ENCODE measurements around the gene PPP1R10. TPM values are rescaled to one million over a fixed set of nuclear protein-coding genes. Genes with fewer than 3 reads are reported as not detected.
A peak's percentile ranks its signal among the peaks of the same experiment; 100 is the strongest.

The PPP1R10 gene
- total and polyA plus RNA-seq, 2 of the 13 experiments (the other 11 are each of a cell fraction or from before 2014, with no cell fraction given): 26.3 to 38.4 TPM

DNA sequence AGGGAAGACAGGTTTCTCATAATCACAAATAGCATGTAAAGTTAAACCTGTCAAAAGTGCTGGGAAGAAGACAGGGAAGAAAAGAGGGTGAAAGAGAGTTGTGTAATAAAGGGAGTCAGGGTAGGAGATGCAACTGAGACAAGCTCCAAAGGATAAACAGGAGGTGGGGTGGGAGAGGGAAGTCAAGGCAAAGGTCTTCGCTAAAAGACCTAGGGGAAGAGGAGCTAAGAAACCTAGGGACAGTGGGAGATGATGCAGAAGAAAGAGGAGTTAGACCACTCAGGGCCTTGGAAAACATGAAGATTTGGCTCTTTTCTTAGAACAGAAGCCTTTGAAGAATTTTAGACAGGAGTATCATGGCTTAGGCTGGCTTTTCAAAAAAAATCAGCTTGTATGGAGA lies 52.9 kb downstream of the PPP1R10 start (continued):
- TF ChIP-seq NFE2L1 (CRISPR knock-in tag; IDR thresholded peaks at IDR 0.05; ENCODE audit: borderline replicate concordance) (no peak), KDM5B (CRISPR knock-in tag; IDR thresholded peaks at IDR 0.05; ENCODE audit: borderline replicate concordance) (no peak)

DNA sequence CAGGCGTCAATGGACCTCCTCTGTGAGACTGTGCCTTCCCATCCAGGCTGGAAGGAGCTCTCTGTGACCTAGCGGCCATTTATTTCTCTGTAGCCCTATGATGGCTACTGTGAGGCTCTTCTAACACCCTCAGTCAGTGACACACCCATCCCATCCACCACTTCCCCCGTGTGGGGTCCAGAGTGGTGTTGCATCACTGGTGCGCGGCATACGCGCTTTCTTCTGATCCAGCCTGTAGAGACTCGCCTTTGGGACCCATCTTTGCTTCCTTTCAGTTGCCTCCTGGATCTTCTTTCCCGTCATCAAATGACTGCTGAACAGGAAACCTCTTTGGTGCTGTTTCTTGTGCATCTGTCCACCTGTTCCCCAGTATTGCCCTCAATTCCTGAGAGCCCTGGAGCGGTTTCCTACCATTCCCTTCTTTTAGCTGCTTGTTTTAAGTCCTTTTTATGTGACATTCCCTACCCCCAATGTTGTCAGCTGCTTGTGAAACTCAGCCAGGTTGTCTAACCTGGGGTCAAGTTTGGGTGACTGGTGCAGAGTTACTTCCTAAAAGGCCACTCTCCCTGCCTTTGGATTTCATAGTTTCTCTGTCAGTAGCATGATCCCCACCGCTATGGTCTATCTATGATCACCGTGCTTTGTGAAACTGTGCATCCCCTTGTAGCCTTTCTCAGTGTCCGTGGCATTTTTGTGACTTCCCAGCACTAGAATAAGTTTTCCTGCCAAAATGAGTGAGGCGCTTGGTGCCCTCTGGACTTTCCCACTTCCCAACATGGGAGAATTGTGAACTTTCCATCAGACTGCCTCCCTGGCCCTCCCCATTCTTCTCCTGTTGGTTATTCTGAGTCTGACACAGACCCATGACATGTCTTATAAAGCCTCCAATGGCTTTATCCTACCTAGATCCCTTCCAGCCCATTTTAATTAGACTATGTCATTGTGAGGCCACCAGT lies 54.3 kb downstream of the PPP1R10 start:
- Histone ChIP-seq H2AFZ (ENCODE audit: low read length) (no peak overlapping the region), H3K4me3 (replicated peaks in 1 of 3; ENCODE audit: insufficient read depth in 1 of 3, low read depth in 2 of 3, low read length in 3 of 3) (no peak overlapping the region), H3K27ac (ENCODE audit: extremely low read length, insufficient read depth, low read length) (no peak overlapping the region), H4K20me1 (ENCODE audit: insufficient read depth, low read length) (peaks cover 3% of the 10 kb centered on the region; the same call in 1 of the 2 replicates), H3K4me1 (ENCODE audit: insufficient read depth, low read length) (peaks cover 22% of the 10 kb centered on the region), H3K79me2 (ENCODE audit: insufficient read depth, low read length) (peaks cover 12% of the 10 kb centered on the region), H3K9me3 (ENCODE audit: low read length) (no peaks in the 10 kb centered on the region), H3K36me3 (replicated peaks in 1 of 2; ENCODE audit: control insufficient read depth in 1 of 2, insufficient read depth in 2 of 2, low read length in 2 of 2) (peaks cover 5 to 18% of the 10 kb centered on the region in 2 experiments), H3K9ac (ENCODE audit: insufficient read depth, low read depth, low read length) (no peak overlapping the region), H3K4me2 (ENCODE audit: low read depth, low read length) (no peak overlapping the region), H3K27me3 (ENCODE audit: control insufficient read depth in 1 of 2, insufficient read depth in 2 of 2, low read length in 2 of 2) (no peaks in the 10 kb centered on the region; a peak in 1 of 5 replicates)
- intact Hi-C loops (cut with micrococcal nuclease; ENCODE audit: unreplicated experiment) (no loop called here), in situ Hi-C loops (cut with HindIII; ENCODE audit: extremely low pct_ligation_motif_present, low pct_unique_long_range_greater_than_20kb) (no loop called here)
- 98% methylated on average over 14 of the region's 14 CpGs for WGBS (ENCODE audit: low lambda C conversion rate)
- no TSS peak for BruUV-seq (replicated peaks)
- ChIA-PET POLR2A (interaction anchor here (1.0 kb wide), 1 partner anchor 8 kb away, joined by 5 read pairs; the partner anchor contains the start of gene ABCF1), CTCF (ENCODE audit: low intra/inter-chr PET ratio, low total read pairs) (no interaction called here)
- TF ChIP-seq, protein P1, sequence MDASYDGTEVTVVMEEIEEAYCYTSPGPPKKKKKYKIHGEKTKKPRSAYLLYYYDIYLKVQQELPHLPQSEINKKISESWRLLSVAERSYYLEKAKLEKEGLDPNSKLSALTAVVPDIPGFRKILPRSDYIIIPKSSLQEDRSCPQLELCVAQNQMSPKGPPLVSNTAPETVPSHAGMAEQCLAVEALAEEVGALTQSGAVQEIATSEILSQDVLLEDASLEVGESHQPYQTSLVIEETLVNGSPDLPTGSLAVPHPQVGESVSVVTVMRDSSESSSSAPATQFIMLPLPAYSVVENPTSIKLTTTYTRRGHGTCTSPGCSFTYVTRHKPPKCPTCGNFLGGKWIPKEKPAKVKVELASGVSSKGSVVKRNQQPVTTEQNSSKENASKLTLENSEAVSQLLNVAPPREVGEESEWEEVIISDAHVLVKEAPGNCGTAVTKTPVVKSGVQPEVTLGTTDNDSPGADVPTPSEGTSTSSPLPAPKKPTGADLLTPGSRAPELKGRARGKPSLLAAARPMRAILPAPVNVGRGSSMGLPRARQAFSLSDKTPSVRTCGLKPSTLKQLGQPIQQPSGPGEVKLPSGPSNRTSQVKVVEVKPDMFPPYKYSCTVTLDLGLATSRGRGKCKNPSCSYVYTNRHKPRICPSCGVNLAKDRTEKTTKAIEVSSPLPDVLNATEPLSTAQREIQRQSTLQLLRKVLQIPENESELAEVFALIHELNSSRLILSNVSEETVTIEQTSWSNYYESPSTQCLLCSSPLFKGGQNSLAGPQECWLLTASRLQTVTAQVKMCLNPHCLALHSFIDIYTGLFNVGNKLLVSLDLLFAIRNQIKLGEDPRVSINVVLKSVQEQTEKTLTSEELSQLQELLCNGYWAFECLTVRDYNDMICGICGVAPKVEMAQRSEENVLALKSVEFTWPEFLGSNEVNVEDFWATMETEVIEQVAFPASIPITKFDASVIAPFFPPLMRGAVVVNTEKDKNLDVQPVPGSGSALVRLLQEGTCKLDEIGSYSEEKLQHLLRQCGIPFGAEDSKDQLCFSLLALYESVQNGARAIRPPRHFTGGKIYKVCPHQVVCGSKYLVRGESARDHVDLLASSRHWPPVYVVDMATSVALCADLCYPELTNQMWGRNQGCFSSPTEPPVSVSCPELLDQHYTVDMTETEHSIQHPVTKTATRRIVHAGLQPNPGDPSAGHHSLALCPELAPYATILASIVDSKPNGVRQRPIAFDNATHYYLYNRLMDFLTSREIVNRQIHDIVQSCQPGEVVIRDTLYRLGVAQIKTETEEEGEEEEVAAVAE (CRISPR knock-in tag; IDR thresholded peaks at IDR 0.05; ENCODE audit: borderline replicate concordance): no peak
- TF ChIP-seq, protein P2, sequence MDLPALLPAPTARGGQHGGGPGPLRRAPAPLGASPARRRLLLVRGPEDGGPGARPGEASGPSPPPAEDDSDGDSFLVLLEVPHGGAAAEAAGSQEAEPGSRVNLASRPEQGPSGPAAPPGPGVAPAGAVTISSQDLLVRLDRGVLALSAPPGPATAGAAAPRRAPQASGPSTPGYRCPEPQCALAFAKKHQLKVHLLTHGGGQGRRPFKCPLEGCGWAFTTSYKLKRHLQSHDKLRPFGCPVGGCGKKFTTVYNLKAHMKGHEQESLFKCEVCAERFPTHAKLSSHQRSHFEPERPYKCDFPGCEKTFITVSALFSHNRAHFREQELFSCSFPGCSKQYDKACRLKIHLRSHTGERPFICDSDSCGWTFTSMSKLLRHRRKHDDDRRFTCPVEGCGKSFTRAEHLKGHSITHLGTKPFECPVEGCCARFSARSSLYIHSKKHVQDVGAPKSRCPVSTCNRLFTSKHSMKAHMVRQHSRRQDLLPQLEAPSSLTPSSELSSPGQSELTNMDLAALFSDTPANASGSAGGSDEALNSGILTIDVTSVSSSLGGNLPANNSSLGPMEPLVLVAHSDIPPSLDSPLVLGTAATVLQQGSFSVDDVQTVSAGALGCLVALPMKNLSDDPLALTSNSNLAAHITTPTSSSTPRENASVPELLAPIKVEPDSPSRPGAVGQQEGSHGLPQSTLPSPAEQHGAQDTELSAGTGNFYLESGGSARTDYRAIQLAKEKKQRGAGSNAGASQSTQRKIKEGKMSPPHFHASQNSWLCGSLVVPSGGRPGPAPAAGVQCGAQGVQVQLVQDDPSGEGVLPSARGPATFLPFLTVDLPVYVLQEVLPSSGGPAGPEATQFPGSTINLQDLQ (CRISPR knock-in tag; IDR thresholded peaks at IDR 0.05): 0 out of 2 replicates have a peak, but pooled peaks have one; percentile 30
- TF ChIP-seq CENPT (CRISPR knock-in tag; IDR thresholded peaks at IDR 0.05; ENCODE audit: low read depth) (no peak), ZNF333 (CRISPR knock-in tag; IDR thresholded peaks at IDR 0.05; ENCODE audit: borderline replicate concordance) (no peak)
- ATAC-seq: no peak
- no peak for FAIRE-seq
- no peak for DNase-seq (ENCODE audit: low spot score)
